Right atrium auricular region (tissue), 2 donors: ENCODE measurements around the gene KMT2C. TPM values are rescaled to one million over a fixed set of nuclear protein-coding genes. Genes with fewer than 3 reads are reported as not detected.

ENCODE experiments used
- DNase-seq: peaks from one replicate; pipeline ENCODE4 v3.0.0-alpha.2; 2019; ENCODE audit warnings: low spot score
- H3K27ac ChIP-seq, 2 donors: fragments of 200-600 bp; sonication (generic); 1 replicate in 1 of 2; 2 replicates in 1 of 2; pipeline ENCODE4 v1.5.1; 2016 to 2019
- H3K27me3 ChIP-seq, 2 donors: fragments of 200-600 bp; sonication (generic); one replicate each; pipeline versions ENCODE4 v1.5.1 to v1.6.0; 2017 to 2019
- H3K36me3 ChIP-seq: fragments of 200-600 bp; sonication (generic); one replicate; pipeline ENCODE4 v1.5.1; 2016
- H3K4me1 ChIP-seq, 2 donors: fragments of 200-600 bp; sonication (generic); one replicate each; pipeline versions ENCODE4 v1.5.1 to v1.6.0; 2017 to 2019
- H3K4me3 ChIP-seq, 2 donors: fragments of 200-600 bp; sonication (generic); 1 replicate in 1 of 2; 2 replicates in 1 of 2; pipeline ENCODE4 v1.5.1; 2017 to 2019; ENCODE audit warnings: mild to moderate bottlenecking in 1 of 2, moderate library complexity in 1 of 2
- H3K9me3 ChIP-seq, 2 donors: fragments of 200-600 bp; sonication (generic); one replicate each; pipeline ENCODE4 v1.5.1; 2019
- CTCF ChIP-seq, 2 donors: fragments of 200-600 bp; sonication (generic); IDR thresholded peaks; one replicate each; pipeline ENCODE4 v1.5.1; 2019; ENCODE audit warnings: antibody characterized with exemption in 2 of 2
- total RNA-seq, 2 donors: library from RNA; depleted of rRNA; stranded (reverse); fragments of >200 nt; gene quantifications; one replicate each; pipeline ENCODE4 v1.1.0, GENCODE V29; 2016

The KMT2C gene
- total RNA-seq = 10 to 100 TPM; 36.5 to 37.3 TPM

GRCh38 chr7:152435384-152436110 is at the start of gene KMT2C:
KMT2C (minus strand) TSS chr7:152436003; CDS start chr7:152435786, 217 bp downstream.
- no peaks in the 10 kb centered on the region for H3K27me3 ChIP-seq
- no peaks in the 10 kb centered on the region for H3K36me3 ChIP-seq
- H3K27ac ChIP-seq = peak within 1 kb of the TSS; percentile 97 to 98
- H3K4me1 ChIP-seq = peaks cover 0 to 26% of the 10 kb centered on the region in 2 donors
- H3K4me3 ChIP-seq = peak within 1 kb of the TSS; percentile 88 to 95
- TF ChIP-seq CTCF (IDR thresholded peaks at IDR 0.05) = no peak
- DNase-seq = no peak
- no peaks in the 10 kb centered on the region for H3K9me3 ChIP-seq

DNA sequence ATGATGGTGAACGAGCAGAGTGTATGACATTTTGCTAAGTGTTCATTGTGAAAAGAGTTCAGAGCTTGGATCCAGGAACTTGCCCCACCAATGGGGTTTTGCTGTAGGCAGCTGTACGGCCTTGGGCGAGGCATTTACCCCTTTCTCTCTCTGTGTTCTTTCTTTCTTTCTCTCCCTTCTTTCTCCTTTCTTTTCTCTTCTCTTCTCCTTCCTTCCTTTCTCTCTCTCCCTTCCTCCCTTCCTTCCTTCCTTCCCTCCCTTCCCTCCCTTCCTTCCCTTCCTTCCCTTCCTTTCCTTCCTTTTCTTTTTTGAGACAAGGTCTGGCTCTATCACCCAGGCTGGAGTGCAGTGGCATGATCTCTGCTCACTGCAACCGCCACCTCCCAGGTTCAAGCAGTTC is 45.3 kb upstream of the KMT2C start:
- Histone ChIP-seq H3K4me3 (no peak overlapping the region), H3K4me1 (no peaks in the 10 kb centered on the region), H3K27me3 (no peaks in the 10 kb centered on the region), H3K27ac (no peak overlapping the region), H3K9me3 (no peaks in the 10 kb centered on the region), H3K36me3 (no peaks in the 10 kb centered on the region)
- DNase-seq = no peak
- TF ChIP-seq CTCF (IDR thresholded peaks at IDR 0.05) = no peak

- H3K36me3 ChIP-seq = no peaks in the 10 kb centered on the region
- H3K27me3 ChIP-seq = no peaks in the 10 kb centered on the region
- H3K4me3 ChIP-seq = no peak overlapping the region
- H3K9me3 ChIP-seq = no peaks in the 10 kb centered on the region
- no peak for TF ChIP-seq CTCF (IDR thresholded peaks at IDR 0.05)
- no peak overlapping the region for H3K27ac ChIP-seq
- no peak for DNase-seq
- no peaks in the 10 kb centered on the region for H3K4me1 ChIP-seq
Measured at GRCh38 chr7:152480664-152481063, 44.9 kb upstream of the KMT2C start.

- TF ChIP-seq CTCF (IDR thresholded peaks at IDR 0.05) = no peak
- no peaks in the 10 kb centered on the region for H3K4me1 ChIP-seq
- H3K9me3 ChIP-seq = no peaks in the 10 kb centered on the region
- DNase-seq = no peak
- H3K4me3 ChIP-seq = no peak overlapping the region
- H3K27ac ChIP-seq = no peak overlapping the region
- no peaks in the 10 kb centered on the region for H3K27me3 ChIP-seq
- no peaks in the 10 kb centered on the region for H3K36me3 ChIP-seq
Measured at GRCh38 chr7:152479595-152479994, 43.8 kb upstream of the KMT2C start.

GRCh38 chr7:152478140-152478539 is 42.3 kb upstream of the KMT2C start:
- no peaks in the 10 kb centered on the region for H3K9me3 ChIP-seq
- H3K36me3 ChIP-seq = no peaks in the 10 kb centered on the region
- no peak for TF ChIP-seq CTCF (IDR thresholded peaks at IDR 0.05)
- H3K27ac ChIP-seq = no peak overlapping the region
- no peak for DNase-seq
- H3K4me1 ChIP-seq = no peaks in the 10 kb centered on the region
- no peak overlapping the region for H3K4me3 ChIP-seq
- H3K27me3 ChIP-seq = no peaks in the 10 kb centered on the region

DNA sequence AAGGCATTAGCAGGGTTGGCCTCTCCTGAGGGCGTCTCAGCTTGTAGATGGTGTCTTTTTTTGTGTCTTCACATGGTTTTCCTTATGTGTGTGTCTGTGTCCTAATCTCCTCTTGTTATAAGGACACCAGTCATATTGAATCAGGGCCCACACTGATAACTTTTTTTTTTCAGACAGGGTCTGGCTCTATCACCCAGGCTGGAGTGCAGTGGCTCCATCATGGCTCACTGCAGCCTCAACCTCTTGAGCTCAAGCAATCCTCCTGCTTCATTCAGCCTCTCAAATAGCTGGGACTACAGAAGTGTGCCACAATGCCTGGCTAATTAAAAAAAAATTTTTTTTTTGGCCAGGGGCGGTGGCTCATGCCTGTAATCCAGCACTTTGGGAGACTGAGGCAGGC is 41.3 kb upstream of the KMT2C start:
- no peaks in the 10 kb centered on the region for H3K4me1 ChIP-seq
- no peaks in the 10 kb centered on the region for H3K9me3 ChIP-seq
- H3K4me3 ChIP-seq = no peak overlapping the region
- no peaks in the 10 kb centered on the region for H3K36me3 ChIP-seq
- no peak for TF ChIP-seq CTCF (IDR thresholded peaks at IDR 0.05)
- no peak overlapping the region for H3K27ac ChIP-seq
- H3K27me3 ChIP-seq = no peaks in the 10 kb centered on the region
- DNase-seq = no peak
